CD14-positive monocyte (primary cell): ENCODE results near the gene KRAS. TPM values are rescaled to one million over a fixed set of nuclear protein-coding genes. Genes with fewer than 3 reads are reported as not detected.

Source experiments
- DNase-seq, 3 donors: peaks; one replicate each; pipeline ENCODE4 v3.0.0-alpha.2; 2011 to 2022
- H2AFZ ChIP-seq: 2 replicates; pipeline ENCODE4 v1.6.0; 2012; ENCODE audit warnings: mild to moderate bottlenecking, low read depth, low read length, inconsistent platforms; ENCODE audit not compliant: insufficient read depth, poor library complexity, severe bottlenecking
- H3K27ac ChIP-seq, 2 donors: 1 replicate in 1 of 2; 2 replicates in 1 of 2; pipeline ENCODE4 v1.5.1; 2012 to 2013; ENCODE audit warnings: low read length in 2 of 2, control low read depth in 1 of 2, inconsistent platforms in 1 of 2, low read depth in 1 of 2, mild to moderate bottlenecking in 1 of 2
- H3K27me3 ChIP-seq, 2 donors: one replicate each; pipeline versions ENCODE4 v1.6.0 to v1.6.1; 2011 to 2013; ENCODE audit warnings: low read length in 2 of 2; ENCODE audit not compliant: control insufficient read depth in 2 of 2, insufficient read depth in 2 of 2
- H3K36me3 ChIP-seq, 2 donors: replicated peaks in 1 of 2; 1 replicate in 1 of 2; 2 replicates in 1 of 2; pipeline versions ENCODE4 v1.5.1 to v1.6.1; 2012 to 2013; ENCODE audit warnings: low read length in 2 of 2, control low read depth in 1 of 2, inconsistent platforms in 1 of 2, mild to moderate bottlenecking in 1 of 2; ENCODE audit not compliant: insufficient read depth in 2 of 2, control insufficient read depth in 1 of 2
- H3K4me1 ChIP-seq, 2 donors: 1 replicate in 1 of 2; 2 replicates in 1 of 2; pipeline versions ENCODE4 v1.5.1 to v1.6.1; 2012 to 2013; ENCODE audit warnings: low read length in 2 of 2, control low read depth in 1 of 2, inconsistent platforms in 1 of 2, mild to moderate bottlenecking in 1 of 2, moderate library complexity in 1 of 2; ENCODE audit not compliant: insufficient read depth in 2 of 2, control insufficient read depth in 1 of 2
- H3K4me2 ChIP-seq: replicated peaks from 2 replicates; pipeline ENCODE3; 2012; ENCODE audit warnings: low read length, moderate library complexity, mild to moderate bottlenecking; ENCODE audit not compliant: poor library complexity, severe bottlenecking; ENCODE audit errors: extremely low read depth
- H3K4me3 ChIP-seq, 3 experiments: fragments of 200-600 bp in 1 of 3; sonication (generic) in 1 of 3; replicated peaks in 1 of 3; 1 replicate in 2 of 3; 2 replicates in 1 of 3; pipeline ENCODE4 v1.5.1; 2011 to 2013; ENCODE audit warnings: low read length in 3 of 3, mild to moderate bottlenecking in 3 of 3, control low read depth in 2 of 3, low read depth in 2 of 3, inconsistent platforms in 1 of 3, moderate library complexity in 1 of 3
- H3K79me2 ChIP-seq: 2 replicates; pipeline ENCODE4 v1.6.0; 2012; ENCODE audit warnings: mild to moderate bottlenecking, control low read depth, inconsistent platforms, low read length, moderate library complexity; ENCODE audit not compliant: insufficient read depth
- H3K9ac ChIP-seq: 2 replicates; pipeline ENCODE4 v1.6.0; 2017; ENCODE audit warnings: low read length, mild to moderate bottlenecking; ENCODE audit not compliant: insufficient read depth, poor library complexity, severe bottlenecking
- H3K9me3 ChIP-seq, 2 donors: replicated peaks in 1 of 2; 1 replicate in 1 of 2; 2 replicates in 1 of 2; pipeline versions ENCODE4 v1.5.1 to v1.6.1; 2012 to 2013; ENCODE audit warnings: low read length in 2 of 2, control low read depth in 1 of 2; ENCODE audit not compliant: control insufficient read depth in 1 of 2, insufficient read depth in 1 of 2
- H4K20me1 ChIP-seq: 2 replicates; pipeline ENCODE4 v1.6.0; 2012; ENCODE audit warnings: mild to moderate bottlenecking, low read length, control low read depth, moderate library complexity; ENCODE audit not compliant: insufficient read depth
- H3K27ac Mint-ChIP-seq, 7 donors: one replicate each; pipeline ENCODE4 v1.8.0; 2020; ENCODE audit warnings: mild to moderate bottlenecking in 7 of 7, mixed read lengths in 7 of 7, moderate library complexity in 6 of 7, inconsistent platforms in 2 of 7
- H3K27me3 Mint-ChIP-seq, 3 donors: one replicate each; pipeline ENCODE4 v1.8.0; 2021 to 2022; ENCODE audit warnings: low read depth in 3 of 3, mild to moderate bottlenecking in 3 of 3, mixed read lengths in 3 of 3, moderate library complexity in 3 of 3, inconsistent platforms in 1 of 3
- H3K36me3 Mint-ChIP-seq, 2 donors: one replicate each; pipeline ENCODE4 v1.8.0; 2020; ENCODE audit warnings: mixed read lengths in 2 of 2, inconsistent platforms in 1 of 2, mild to moderate bottlenecking in 1 of 2
- H3K4me1 Mint-ChIP-seq: one replicate; pipeline ENCODE4 v1.8.0; 2020; ENCODE audit warnings: mild to moderate bottlenecking, mixed read lengths
- H3K4me3 Mint-ChIP-seq, 2 donors: one replicate each; pipeline ENCODE4 v1.8.0; 2020; ENCODE audit warnings: mild to moderate bottlenecking in 2 of 2, mixed read lengths in 2 of 2, moderate library complexity in 1 of 2
- H3K9me3 Mint-ChIP-seq, 7 donors: one replicate each; pipeline ENCODE4 v1.8.0; 2020 to 2022; ENCODE audit warnings: mixed read lengths in 7 of 7, mild to moderate bottlenecking in 6 of 7, moderate library complexity in 6 of 7, inconsistent platforms in 2 of 7
- CTCF ChIP-seq: fragments of 200-600 bp; IDR thresholded peaks from one replicate; pipeline ENCODE4 v1.8.0; 2022; ENCODE audit warnings: antibody characterized with exemption, mild to moderate bottlenecking
- WGBS: methylation state at CpG from one replicate; pipeline ENCODE4 v1.1.5; 2013; ENCODE audit warnings: missing lambda C conversion rate; ENCODE audit not compliant: insufficient coverage; 5-methylcytosine and 5-hydroxymethylcytosine counted together
- intact Hi-C, 2 donors: fragments of 100-400 bp; cut with micrococcal nuclease; formaldehyde crosslinking; loops; one replicate each; pipeline versions ENCODE4 v1.15.0 to v1.15.1; 2023
- polyA plus RNA-seq, 3 donors: library from polyadenylated mRNA; depleted of rRNA in 1 of 3; unstranded in 2 of 3; stranded (reverse) in 1 of 3; fragments of 300-500 nt in 2 of 3; fragments of >200 nt in 1 of 3; fragmentation: Illumina TruSeq in 2 of 3; gene quantifications; 1 replicate in 2 of 3; 2 replicates in 1 of 3; pipeline ENCODE4 v1.2.3, GENCODE V29; 2012 to 2021

The KRAS gene
- polyA plus RNA-seq, 3 donors: 12.1 to 37.4 (median 33.0) TPM

DNA sequence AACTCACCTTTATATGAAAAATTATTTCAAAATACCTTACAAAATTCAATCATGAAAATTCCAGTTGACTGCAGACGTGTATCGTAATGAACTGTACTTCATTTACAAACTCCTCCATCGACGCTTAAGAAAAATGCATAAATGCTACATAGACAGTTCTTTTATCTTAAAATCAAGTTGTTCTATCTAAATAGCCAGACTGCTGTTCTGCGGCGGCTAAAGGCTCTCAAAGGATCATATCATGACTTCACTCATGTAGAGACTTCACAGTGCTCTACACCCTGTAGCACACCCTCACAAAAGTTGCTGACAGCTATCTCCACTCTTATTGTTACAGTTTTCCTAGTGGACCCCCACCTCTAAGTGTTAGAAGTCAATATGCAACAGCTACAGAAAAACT, 5.2 kb downstream of the KRAS start:
- Histone ChIP-seq H3K79me2 (peaks cover 80% of the 10 kb centered on the region), H3K4me2 (no peak overlapping the region)
- H3K4me3 Mint-ChIP-seq: no peak overlapping the region

GRCh38 chr12:25243680-25243990, 7.1 kb downstream of the KRAS start:
- no peak overlapping the region for H3K4me2 ChIP-seq
- H3K27me3 ChIP-seq: no peaks in the 10 kb centered on the region
- no peak for DNase-seq
- intact Hi-C loops: loop anchor here (10.0 kb wide), 2 partner anchors 49 to 91 kb away; partner anchors contain the start of genes DNAI7 (in 1 of the 2) and ETFRF1 (in 1 of the 2)
- no peaks in the 10 kb centered on the region for H3K9me3 Mint-ChIP-seq
- H3K36me3 Mint-ChIP-seq: peaks cover 48 to 64% of the 10 kb centered on the region in 2 donors
- H4K20me1 ChIP-seq: peaks cover 75% of the 10 kb centered on the region
- H3K9ac ChIP-seq: no peak overlapping the region
- no peak overlapping the region for H3K27ac ChIP-seq
- H3K9me3 ChIP-seq: no peaks in the 10 kb centered on the region
- TF ChIP-seq CTCF: no peak
- no peaks in the 10 kb centered on the region for H3K27me3 Mint-ChIP-seq
- H3K4me1 Mint-ChIP-seq: peaks cover 7% of the 10 kb centered on the region
- peaks cover 0 to 1% of the 10 kb centered on the region in 2 donors for H3K4me1 ChIP-seq
- H3K36me3 ChIP-seq: peaks cover 16 to 69% of the 10 kb centered on the region in 2 donors
- no peak overlapping the region for H2AFZ ChIP-seq
- H3K27ac Mint-ChIP-seq: no peak overlapping the region
- H3K4me3 Mint-ChIP-seq: no peak overlapping the region
- H3K79me2 ChIP-seq: peaks cover 79% of the 10 kb centered on the region
- H3K4me3 ChIP-seq: no peak overlapping the region

More for the DNA sequence above, 5.2 kb downstream of the KRAS start:
- TF ChIP-seq CTCF: no peak
- H3K27ac ChIP-seq: peak overlapping the region in 1 of 2 donors; percentile 13
- Mint-ChIP-seq H3K36me3 (peaks cover 34 to 50% of the 10 kb centered on the region in 2 donors), H3K9me3 (no peaks in the 10 kb centered on the region), H3K27me3 (peaks cover 0 to 3% (median 0%) of the 10 kb centered on the region in 3 donors), H3K27ac (no peak overlapping the region), H3K4me1 (peaks cover 18% of the 10 kb centered on the region)
- 100% methylated on average over 6 of the region's 6 CpGs for WGBS
- H3K4me1 ChIP-seq: peaks cover 9 to 16% of the 10 kb centered on the region in 2 donors
- intact Hi-C loops: loop anchor here (10.0 kb wide), 2 partner anchors 51 to 89 kb away; partner anchors contain the start of genes DNAI7 (in 1 of the 2) and ETFRF1 (in 1 of the 2)
- H3K27me3 ChIP-seq: no peaks in the 10 kb centered on the region
- no peak overlapping the region for H3K9ac ChIP-seq
- DNase-seq: no peak
- H4K20me1 ChIP-seq: peaks cover 64% of the 10 kb centered on the region
- peaks cover 15 to 53% of the 10 kb centered on the region in 2 donors for H3K36me3 ChIP-seq
- no peak overlapping the region for H3K4me3 ChIP-seq
- no peak overlapping the region for H2AFZ ChIP-seq
- H3K9me3 ChIP-seq: no peaks in the 10 kb centered on the region
